H54 (cell line): ENCODE measurements around the gene SLC32A1.
A peak's percentile ranks its signal among the peaks of the same experiment; 100 is the strongest.

ENCODE experiments used
- DNase-seq: peaks from one replicate; pipeline ENCODE4 v3.0.0; 2011; ENCODE audit warnings: low spot score, mixed read lengths; ENCODE audit not compliant: insufficient read length
- FAIRE-seq: peaks from 3 replicates; lab custom pipeline; 2011; peaks lifted over from hg19 to GRCh38; lab: Jason Lieb, UNC
- POLR2A ChIP-seq: IDR thresholded peaks from 2 replicates; pipeline ENCODE4 v1.6.1; 2011; ENCODE audit warnings: low read depth, mild to moderate bottlenecking, low read length

The SLC32A1 gene, protein sequence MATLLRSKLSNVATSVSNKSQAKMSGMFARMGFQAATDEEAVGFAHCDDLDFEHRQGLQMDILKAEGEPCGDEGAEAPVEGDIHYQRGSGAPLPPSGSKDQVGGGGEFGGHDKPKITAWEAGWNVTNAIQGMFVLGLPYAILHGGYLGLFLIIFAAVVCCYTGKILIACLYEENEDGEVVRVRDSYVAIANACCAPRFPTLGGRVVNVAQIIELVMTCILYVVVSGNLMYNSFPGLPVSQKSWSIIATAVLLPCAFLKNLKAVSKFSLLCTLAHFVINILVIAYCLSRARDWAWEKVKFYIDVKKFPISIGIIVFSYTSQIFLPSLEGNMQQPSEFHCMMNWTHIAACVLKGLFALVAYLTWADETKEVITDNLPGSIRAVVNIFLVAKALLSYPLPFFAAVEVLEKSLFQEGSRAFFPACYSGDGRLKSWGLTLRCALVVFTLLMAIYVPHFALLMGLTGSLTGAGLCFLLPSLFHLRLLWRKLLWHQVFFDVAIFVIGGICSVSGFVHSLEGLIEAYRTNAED

DNA sequence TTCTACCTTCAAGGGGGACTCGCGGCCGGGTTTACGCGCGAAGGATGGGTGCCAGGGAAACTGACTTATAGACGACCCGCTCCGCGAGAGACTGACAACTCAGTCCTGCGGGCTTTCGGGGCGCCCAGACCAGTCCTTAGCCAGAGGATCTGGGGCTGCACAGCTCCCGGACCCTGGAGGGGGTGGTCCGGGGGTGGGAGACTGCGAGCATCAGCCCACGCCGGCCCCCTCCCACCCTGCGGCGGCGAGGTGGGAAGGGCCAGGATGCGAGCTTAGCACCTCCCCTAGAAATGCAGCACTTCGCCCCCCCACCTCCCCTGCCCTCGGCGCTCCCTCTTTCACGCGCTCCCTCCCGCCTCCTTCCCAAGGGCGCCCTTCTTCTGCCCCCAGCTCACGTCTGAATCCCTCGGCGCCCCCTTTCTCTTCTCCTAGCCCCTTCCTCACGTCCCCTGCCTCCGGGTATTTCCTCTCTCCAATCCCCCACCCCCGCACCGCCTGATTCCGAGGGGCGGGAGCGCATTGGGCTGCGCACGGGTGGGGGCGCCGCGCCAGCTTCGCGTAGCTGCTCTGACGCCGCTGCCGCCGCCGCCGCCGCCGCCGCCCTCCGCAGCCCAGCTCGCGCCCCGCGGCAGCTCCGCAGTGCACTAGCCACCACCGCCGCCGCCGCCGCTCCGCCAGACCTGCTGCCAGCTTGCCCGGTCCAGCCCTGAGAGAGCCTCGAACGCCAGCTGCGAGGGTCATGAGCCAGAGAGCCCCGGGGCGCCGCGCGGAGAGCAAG lies at the start of gene SLC32A1:
Gene SLC32A1, plus strand, starts transcription at position 639 of the 778 bp plus-strand sequence. CDS start 239 bp downstream, outside the sequence.
- TF ChIP-seq POLR2A, result no peak
- DNase-seq, result no peak
- FAIRE-seq, result no peak

DNA sequence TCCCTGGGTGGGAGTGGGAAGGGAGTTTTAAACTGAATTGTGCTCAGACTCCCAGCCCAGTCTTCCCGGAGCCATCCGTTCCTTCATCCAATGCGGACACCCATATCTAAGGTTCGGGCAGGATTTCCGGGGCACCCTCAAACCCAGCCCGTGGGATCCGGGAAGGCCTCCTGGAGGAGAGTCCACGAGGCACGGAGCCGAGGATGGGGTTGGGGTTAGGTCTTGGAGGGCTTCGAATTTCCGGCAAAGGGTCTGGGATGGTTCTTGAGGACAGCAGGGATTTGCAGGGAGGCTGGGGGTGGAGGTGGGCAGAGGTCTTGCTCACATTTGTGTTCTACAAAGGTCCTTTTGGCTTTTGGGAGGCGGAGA lies 49.5 kb upstream of the SLC32A1 start:
- FAIRE-seq (no peak), DNase-seq (no peak)
- no peak for TF ChIP-seq POLR2A

DNA sequence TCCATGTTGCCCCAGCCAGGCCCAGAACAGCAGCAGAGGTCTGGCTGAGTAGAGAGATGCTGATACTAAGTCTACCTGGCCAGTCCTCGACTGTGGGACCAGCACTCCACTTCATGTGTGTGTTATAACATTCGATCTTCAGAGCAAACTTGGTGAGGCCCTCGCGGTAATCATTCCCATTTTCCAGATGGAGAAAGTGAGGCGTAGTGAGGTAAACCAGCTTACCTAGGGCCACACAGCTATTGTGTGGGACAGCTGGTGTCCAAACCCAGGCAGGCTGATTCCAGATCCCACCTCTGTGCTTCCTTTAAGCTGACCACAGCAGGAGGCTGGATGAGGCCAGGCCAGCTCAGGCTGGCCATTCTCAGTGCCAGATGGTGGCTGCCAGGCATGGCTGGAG lies 47.7 kb upstream of the SLC32A1 start:
- TF ChIP-seq POLR2A, result no peak
- FAIRE-seq (no peak), DNase-seq (no peak)

DNA sequence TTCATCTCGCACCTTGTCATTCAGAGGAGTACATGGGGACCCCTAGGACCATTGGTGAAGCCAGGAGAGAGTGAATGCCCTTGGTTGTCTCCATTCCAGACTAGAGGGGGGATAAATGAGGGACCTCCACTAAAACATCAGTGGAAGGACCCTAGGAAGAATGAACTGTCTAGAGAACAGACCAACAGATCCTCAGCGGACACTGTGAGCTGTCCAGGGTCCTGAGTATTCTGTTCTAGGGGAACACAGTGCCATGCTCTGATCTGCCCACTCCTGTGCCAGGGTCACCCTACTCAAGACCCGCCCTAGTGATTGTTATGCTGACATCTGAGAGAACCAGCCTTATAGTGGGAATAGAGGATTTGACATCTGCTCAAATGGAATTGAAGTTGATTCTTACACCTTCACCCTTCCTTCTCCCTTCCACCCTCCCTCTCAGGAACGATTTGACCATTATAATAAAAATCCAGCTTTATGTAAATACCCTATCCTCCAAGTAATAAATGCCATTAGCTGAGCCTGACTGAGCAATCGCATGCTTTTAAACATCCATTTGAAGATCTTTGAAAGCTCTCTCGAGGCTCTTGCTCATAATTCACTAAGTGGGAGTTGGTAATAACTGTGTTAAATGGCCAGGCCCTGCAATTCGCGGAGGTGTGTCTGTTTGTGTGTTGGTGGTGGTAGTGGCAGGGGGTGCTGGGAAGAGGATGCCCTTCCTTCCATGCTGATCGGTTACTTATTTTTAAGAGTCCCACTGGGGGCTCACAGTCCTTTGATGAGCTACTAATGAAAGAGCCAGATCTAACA lies 43.6 kb upstream of the SLC32A1 start:
- FAIRE-seq (no peak), DNase-seq (peak; percentile 54)

DNA sequence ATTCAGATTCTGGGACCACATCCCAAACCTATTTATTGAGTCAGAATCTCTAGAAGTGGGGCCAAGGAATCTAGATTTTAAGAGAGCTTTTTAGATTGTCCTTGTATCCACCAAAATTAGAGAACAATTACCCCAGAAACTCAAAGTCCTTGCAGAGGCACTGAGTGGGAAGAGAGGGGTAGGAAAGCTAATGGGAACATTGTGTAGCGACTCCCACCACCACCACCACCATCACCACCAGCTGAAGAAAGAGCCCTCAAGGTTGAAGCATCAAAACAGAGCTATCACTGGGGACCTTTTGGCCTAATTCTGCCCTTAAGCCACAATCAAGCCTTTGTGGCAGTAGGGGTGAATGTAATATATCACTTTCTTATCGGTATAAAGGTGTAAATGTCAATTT lies 39.0 kb upstream of the SLC32A1 start:
- TF ChIP-seq POLR2A, result no peak
- no peak for FAIRE-seq
- DNase-seq, result no peak

More for the DNA sequence above, 43.6 kb upstream of the SLC32A1 start:
- no peak for TF ChIP-seq POLR2A

DNA sequence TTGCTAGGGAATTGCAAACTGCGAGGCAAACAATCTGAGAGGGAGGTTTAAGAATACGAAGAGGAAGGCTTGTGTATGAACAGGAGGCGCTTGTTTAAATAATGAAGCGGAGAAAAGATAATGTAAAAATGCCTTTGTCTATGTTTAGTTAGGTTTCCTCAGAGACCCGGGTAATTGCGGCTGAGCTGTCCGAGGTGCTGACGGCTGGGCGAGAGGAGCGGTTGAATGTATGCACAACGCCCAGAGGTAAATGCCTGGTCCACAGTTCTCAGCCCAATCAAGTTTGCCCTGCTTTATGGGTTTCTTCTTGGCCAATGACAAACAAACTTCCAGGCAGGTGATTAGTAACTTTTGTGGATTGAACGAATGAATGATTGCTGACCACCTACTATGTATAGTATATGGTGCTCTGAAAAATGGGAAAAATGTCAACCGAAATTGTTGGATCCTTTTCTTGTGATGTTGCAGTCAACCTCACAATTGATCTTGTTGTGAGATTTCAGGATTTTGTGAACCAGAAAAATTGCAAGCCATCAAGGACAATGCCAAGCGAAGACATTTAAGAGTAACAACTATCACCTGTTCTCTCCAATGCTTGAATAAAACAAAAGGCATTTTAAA lies 38.3 kb upstream of the SLC32A1 start:
- TF ChIP-seq POLR2A, result no peak
- FAIRE-seq (no peak), DNase-seq (peak; percentile 49)

DNA sequence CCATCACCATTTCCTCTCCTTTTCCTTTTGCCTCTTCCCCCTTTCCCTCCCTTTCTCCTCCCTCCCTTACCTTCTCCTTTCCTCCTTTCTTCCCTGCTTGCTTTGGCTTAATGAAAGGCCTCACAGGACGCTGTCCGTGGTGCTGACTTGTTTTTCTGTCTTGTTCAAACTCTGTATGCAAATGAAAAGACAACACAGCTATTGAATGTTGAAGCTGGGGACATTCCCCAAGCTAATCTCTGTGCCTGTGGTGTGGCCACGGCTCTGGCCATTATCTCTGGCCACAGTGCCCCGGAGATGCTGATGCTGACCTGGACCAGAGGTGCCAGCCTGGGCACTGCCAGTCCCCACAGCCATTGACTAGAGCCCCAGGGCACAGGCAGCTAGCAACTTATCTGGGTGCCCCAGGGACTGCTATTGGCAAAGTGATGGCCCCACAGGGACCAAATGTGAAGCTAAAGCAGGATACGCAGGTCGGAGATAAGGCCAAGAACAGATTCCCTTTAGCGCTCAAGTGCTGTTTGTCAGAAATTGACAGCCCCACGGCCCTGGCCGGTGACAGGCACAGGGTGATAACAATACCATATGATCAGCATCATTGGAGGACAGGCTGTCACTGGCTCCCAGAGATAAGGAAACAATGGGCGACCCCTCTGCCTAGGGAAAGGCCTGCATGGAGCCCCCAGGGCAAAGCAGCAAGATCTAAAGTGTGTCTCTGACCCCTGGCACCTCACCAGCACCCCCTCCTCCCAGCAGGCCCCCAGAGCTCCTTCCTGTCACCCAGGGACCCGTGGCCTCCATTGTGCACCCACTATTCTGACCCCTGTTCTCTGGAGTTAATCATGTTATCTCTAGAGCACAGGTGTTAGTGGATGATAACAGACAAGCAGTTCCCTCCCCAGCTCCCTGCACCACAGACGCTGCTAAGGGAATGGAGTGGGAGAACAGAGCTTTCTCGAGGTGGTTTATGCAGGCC lies 31.6 kb upstream of the SLC32A1 start:
- DNase-seq (peak; percentile 24), FAIRE-seq (no peak)
- TF ChIP-seq POLR2A, result no peak

DNA sequence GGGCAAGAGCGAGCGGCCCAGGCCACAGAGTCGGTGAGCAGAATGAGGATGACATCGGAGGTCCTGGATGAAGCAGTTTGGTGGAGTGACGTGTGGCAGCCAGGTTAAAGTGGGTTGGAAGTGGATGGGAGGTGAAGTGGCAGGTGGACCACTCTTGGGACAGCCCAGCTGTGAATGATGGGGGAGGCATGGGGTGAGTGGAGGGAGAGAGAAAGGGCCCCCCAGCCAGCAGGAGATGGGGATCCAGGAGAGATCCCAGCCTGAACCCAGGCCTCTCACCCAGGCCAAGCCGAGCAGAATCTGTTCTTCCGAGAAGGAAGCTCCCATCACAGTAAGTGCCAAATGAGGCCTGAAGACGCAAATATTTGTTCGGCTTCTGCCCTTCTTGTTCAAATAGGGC lies 27.0 kb upstream of the SLC32A1 start:
- DNase-seq (no peak), FAIRE-seq (no peak)
- no peak for TF ChIP-seq POLR2A

DNA sequence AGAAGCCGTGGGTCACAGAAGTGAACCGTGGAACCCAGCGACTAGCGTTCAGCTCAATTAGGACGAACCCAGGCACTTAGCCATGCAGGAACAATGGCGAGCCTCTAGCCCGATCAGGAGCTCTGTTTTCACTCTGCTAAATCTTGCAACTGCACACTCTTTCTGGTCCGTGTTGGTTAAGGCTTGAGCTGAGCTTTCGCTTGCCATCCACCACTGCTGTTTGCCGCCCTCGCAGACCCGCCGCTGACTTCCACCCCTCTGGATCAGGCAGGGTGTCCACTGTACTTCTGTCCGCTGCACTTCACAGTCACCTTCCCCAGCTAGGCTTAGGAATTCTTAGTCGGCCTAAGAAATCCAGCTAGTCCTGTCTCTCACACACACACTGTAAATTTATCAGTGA lies 25.7 kb upstream of the SLC32A1 start:
- DNase-seq (no peak), FAIRE-seq (no peak)
- no peak for TF ChIP-seq POLR2A

DNA sequence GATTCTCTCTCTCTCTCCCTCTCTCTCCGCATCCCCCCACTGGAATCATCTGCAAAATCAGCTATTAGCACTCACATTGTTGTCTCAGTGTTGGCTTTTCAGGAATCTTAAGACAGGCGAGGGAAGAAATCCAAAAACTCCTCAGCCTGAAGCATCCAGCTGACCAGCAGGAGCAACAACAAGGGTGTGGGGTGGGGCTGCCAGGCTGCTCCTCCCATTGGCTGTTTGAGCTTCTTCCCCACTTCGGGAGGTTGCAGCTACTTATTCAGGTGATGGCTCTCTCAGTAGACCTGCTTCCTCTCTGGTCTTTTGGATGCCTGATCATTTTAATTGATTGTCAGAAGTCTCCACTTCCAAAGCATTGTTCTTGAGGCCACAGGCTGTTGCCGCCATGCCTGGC lies 24.1 kb upstream of the SLC32A1 start:
- DNase-seq, result no peak
- no peak for FAIRE-seq
- TF ChIP-seq POLR2A, result no peak

DNA sequence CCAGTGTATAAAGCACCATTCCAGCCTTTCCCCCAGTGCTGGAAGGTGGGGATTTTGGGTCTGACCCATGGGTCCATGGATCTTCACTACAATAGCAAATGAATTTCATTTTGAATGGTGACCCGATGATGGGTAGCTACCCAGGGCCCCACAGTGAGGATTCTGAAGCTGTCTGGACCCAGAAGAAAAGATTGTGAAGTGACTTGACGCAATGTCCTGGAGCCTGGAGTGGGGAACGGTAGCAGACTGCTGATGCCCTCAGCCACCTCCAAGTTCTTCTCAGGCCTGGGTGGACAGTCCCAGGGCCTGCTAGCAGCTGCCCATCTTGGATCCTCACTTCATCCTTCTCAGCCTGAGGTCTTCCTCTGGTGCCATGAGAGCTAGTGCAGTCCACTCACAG lies 23.4 kb upstream of the SLC32A1 start:
- FAIRE-seq (no peak), DNase-seq (no peak)
- TF ChIP-seq POLR2A, result no peak

DNA sequence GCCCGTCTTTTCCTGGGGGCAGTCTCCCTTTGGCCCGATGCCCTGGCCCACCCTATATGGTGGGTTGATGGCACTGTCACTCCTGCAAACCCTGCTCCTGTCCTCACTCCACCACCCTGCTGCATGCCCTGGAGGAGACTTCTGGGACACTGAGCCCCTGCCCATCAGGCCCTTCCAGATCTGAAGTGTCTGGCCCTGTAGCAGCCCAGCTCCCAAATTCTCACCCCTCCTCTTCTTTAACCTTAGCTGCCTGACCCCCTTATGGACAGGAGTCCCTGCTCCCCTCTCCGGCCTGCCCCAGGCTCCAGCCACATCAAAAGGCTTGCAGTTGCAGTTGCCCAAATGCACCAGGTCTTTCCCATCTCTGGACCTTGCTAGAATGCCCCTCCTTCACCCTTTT lies 20.8 kb upstream of the SLC32A1 start:
- FAIRE-seq, result no peak

More for the DNA sequence above, 20.8 kb upstream of the SLC32A1 start:
- DNase-seq, result no peak
- TF ChIP-seq POLR2A, result no peak
